K562 (cell line): ENCODE measurements around the gene SCN4B. TPM values are rescaled to one million over a fixed set of nuclear protein-coding genes. Genes with fewer than 3 reads are reported as not detected.

Experiments used
- ATAC-seq: fragments of 200-7000 bp; cut with Tn5 transposase; 3 replicates; pipeline ENCODE4 v1.9.1; 2020; ENCODE audit warnings: moderate library complexity
- BruUV-seq: library from RNA; stranded (reverse); fragments of 400-500 nt; replicated peaks from 2 replicates; lab custom pipeline; 2021; lab: Mats Ljungman, UMichigan
- CTCF ChIA-PET: fragments of 300-600 bp; formaldehyde crosslinking; extraction: SDS; loops from one replicate; lab custom pipeline; 2021; ENCODE audit warnings: low intra/inter-chr PET ratio; lab: Yijun Ruan, JAX
- POLR2A ChIA-PET: fragments of 300-600, 350-650 bp; sonication (Branson Sonifier 250); formaldehyde crosslinking; extraction: SDS; loops from one replicate; lab custom pipeline; 2021; ENCODE audit warnings: antibody characterized with exemption, inconsistent platforms; lab: Yijun Ruan, JAX
- DNase-seq, 4 experiments: peaks; one replicate each; pipeline versions ENCODE4 v3.0.0 to v3.0.0-alpha.2; 2011 to 2018; ENCODE audit warnings: low spot score in 3 of 4, mixed read lengths in 3 of 4; ENCODE audit errors: extremely low read depth in 1 of 4
- FAIRE-seq: peaks from 2 replicates; lab custom pipeline; 2011; peaks lifted over from hg19 to GRCh38; lab: Jason Lieb, UNC
- H2AFZ ChIP-seq: 2 replicates; pipeline ENCODE4 v1.6.0; 2011; ENCODE audit warnings: low read depth, low read length, control low read depth, inconsistent platforms
- H3K27ac ChIP-seq: fragments of 200-600 bp; 3 replicates; pipeline ENCODE4 v1.8.0; 2011; ENCODE audit warnings: low read depth, mild to moderate bottlenecking, control low read depth, inconsistent platforms, low read length, moderate library complexity, mixed read lengths; ENCODE audit errors: extremely low read depth
- H3K27me3 ChIP-seq, 2 experiments: fragments of 300-600 bp in 1 of 2; 2 replicates in 1 of 2; 3 replicates in 1 of 2; pipeline versions ENCODE4 v1.6.0 to v1.8.0; 2011; ENCODE audit warnings: inconsistent platforms in 2 of 2, low read length in 2 of 2, mild to moderate bottlenecking in 1 of 2, mixed read lengths in 1 of 2, moderate library complexity in 1 of 2; ENCODE audit not compliant: control insufficient read depth in 2 of 2, insufficient read depth in 2 of 2
- H3K36me3 ChIP-seq: fragments of 300-600 bp; 3 replicates; pipeline ENCODE4 v1.8.0; 2011; ENCODE audit warnings: mild to moderate bottlenecking, low read length, inconsistent platforms; ENCODE audit not compliant: control insufficient read depth, insufficient read depth
- H3K4me1 ChIP-seq, 2 experiments: fragments of 200-600 bp in 1 of 2; replicated peaks in 1 of 2; 2 replicates in 1 of 2; 3 replicates in 1 of 2; pipeline versions ENCODE4 v1.5.1 to v1.8.0; 2011; ENCODE audit warnings: inconsistent platforms in 2 of 2, low read length in 2 of 2, mild to moderate bottlenecking in 1 of 2, mixed read lengths in 1 of 2, moderate library complexity in 1 of 2; ENCODE audit not compliant: control insufficient read depth in 2 of 2, insufficient read depth in 2 of 2
- H3K4me2 ChIP-seq: 2 replicates; pipeline ENCODE4 v1.6.1; 2011; ENCODE audit warnings: low read length, control low read depth, inconsistent platforms, mixed read lengths; ENCODE audit not compliant: insufficient read depth
- H3K4me3 ChIP-seq: fragments of 200-600 bp; sonication (generic), shearing (Covaris generic); 2 replicates; pipeline ENCODE4 v1.5.1; 2016; ENCODE audit warnings: control low read depth, inconsistent platforms
- H3K79me2 ChIP-seq: fragments of 200-600 bp; 3 replicates; pipeline ENCODE4 v1.8.0; 2011; ENCODE audit warnings: low read length, inconsistent platforms; ENCODE audit not compliant: control insufficient read depth, insufficient read depth
- H3K9ac ChIP-seq, 2 experiments: 2 replicates each; pipeline versions ENCODE4 v1.6.0 to v1.6.1; 2011; ENCODE audit warnings: low read depth in 2 of 2, low read length in 2 of 2, control low read depth in 1 of 2, inconsistent platforms in 1 of 2, mild to moderate bottlenecking in 1 of 2, mixed read lengths in 1 of 2; ENCODE audit not compliant: insufficient read depth in 1 of 2
- H3K9me1 ChIP-seq: one replicate; pipeline ENCODE4 v1.6.0; 2011; ENCODE audit warnings: inconsistent platforms, mild to moderate bottlenecking, low read length, moderate library complexity; ENCODE audit not compliant: control insufficient read depth, insufficient read depth
- H3K9me3 ChIP-seq: replicated peaks from 2 replicates; pipeline ENCODE4 v1.5.1; 2011; ENCODE audit warnings: low read depth, low read length, inconsistent platforms; ENCODE audit not compliant: control insufficient read depth, insufficient read depth
- H4K20me1 ChIP-seq: replicated peaks from 2 replicates; pipeline ENCODE4 v1.6.1; 2011; ENCODE audit warnings: low read length, inconsistent platforms, mixed read lengths; ENCODE audit not compliant: control insufficient read depth, insufficient read depth
- CSDE1 ChIP-seq, 2 experiments: fragments of 450-650 bp; IDR thresholded peaks; 2 replicates each; pipeline ENCODE4 v1.6.1; 2016; ENCODE audit warnings: mild to moderate bottlenecking in 1 of 2
- KDM5B ChIP-seq: fragments of 200-600 bp; sonication (generic); IDR thresholded peaks from 2 replicates; pipeline ENCODE4 v1.6.1; 2012; ENCODE audit warnings: low read depth, mild to moderate bottlenecking, moderate library complexity, low read length, control low read depth, inconsistent platforms; ENCODE audit not compliant: insufficient replicate concordance
- PML ChIP-seq: IDR thresholded peaks from 2 replicates; pipeline ENCODE4 v1.6.1; 2012; ENCODE audit warnings: low read length, inconsistent platforms
- RBM22 ChIP-seq: fragments of 200-400 bp; formaldehyde crosslinking; IDR thresholded peaks from 2 replicates; pipeline ENCODE4 v1.6.1; 2018; ENCODE audit warnings: low read length, low read depth; ENCODE audit not compliant: poor library complexity, severe bottlenecking
- ZEB2 ChIP-seq: fragments of 450-650 bp; IDR thresholded peaks from 2 replicates; pipeline ENCODE4 v1.6.1; 2016
- ZNF263 ChIP-seq: sonication (generic); formaldehyde crosslinking; IDR thresholded peaks from 2 replicates; pipeline ENCODE4 v1.8.0; 2022; ENCODE audit warnings: mild to moderate bottlenecking, missing genetic modification reagents, borderline replicate concordance
- ZNF324 ChIP-seq: fragments of 250-450 bp; sonication (Bioruptor Pico); IDR thresholded peaks from 2 replicates; pipeline ENCODE4 v1.4.0; 2020; ENCODE audit warnings: mild to moderate bottlenecking
- WGBS: fragments of 100-300 bp; shearing (Covaris generic); methylation state at CpG from one replicate; pipeline ENCODE4 v1.1.6; 2016; ENCODE audit warnings: low coverage, mixed read lengths; ENCODE audit not compliant: insufficient coverage; ENCODE audit errors: missing lambda C conversion rate; 5-methylcytosine and 5-hydroxymethylcytosine counted together
- in situ Hi-C: fragments of 300-500 bp; cut with MboI; formaldehyde crosslinking; loops from 4 replicates; pipeline ENCODE4 v1.15.0; 2018; ENCODE audit warnings: inconsistent platforms, mixed read lengths
- intact Hi-C: fragments of 100-400 bp; cut with micrococcal nuclease; formaldehyde crosslinking; loops from 2 replicates; pipeline ENCODE4 v1.14.2; 2022
- polyA plus RNA-seq, 8 experiments: library from polyadenylated mRNA; depleted of rRNA in 4 of 8; stranded (reverse) in 5 of 8; unstranded in 3 of 8; fragments of >200 nt; fragmentation: Nextera tagmentation in 2 of 8; fragmentation: Illumina TruSeq in 1 of 8; extraction: Ambion mirVana in 2 of 8; extraction: Trizol in 1 of 8; gene quantifications; 2 replicates each; pipeline versions ENCODE4 v1.2.1 to v1.2.3, GENCODE V29; 2011 to 2014; ENCODE audit warnings: inconsistent platforms in 1 of 8, missing spikeins in 1 of 8
- total RNA-seq, 7 experiments: library from RNA; depleted of rRNA in 6 of 7; stranded (reverse); fragments of >200 nt in 6 of 7; fragmentation: Illumina TruSeq in 2 of 7; extraction: Trizol in 2 of 7; gene quantifications; 2 replicates each; pipeline versions ENCODE4 v1.2.1 to v1.2.3, GENCODE V29; 2011 to 2021; ENCODE audit warnings: low replicate concordance in 1 of 7
- TF ChIP-seq, protein P1 (sequence below), 3 experiments: IDR thresholded peaks in 2 of 3; conservative IDR thresholded peaks in 1 of 3; 2 replicates each; pipeline ENCODE4 v1.5.1; 2011 to 2012; ENCODE audit warnings: low read length in 3 of 3, mild to moderate bottlenecking in 3 of 3, control low read depth in 2 of 3, improper control_type of control experiment in 1 of 3, inconsistent platforms in 1 of 3, low read depth in 1 of 3, mixed read lengths in 1 of 3, moderate library complexity in 1 of 3; ENCODE audit not compliant: insufficient read depth in 2 of 3
- TF ChIP-seq, protein P2 (sequence below), 2 experiments: fragments of 450-650 bp in 1 of 2; sonication (generic) in 1 of 2; formaldehyde crosslinking in 1 of 2; IDR thresholded peaks in 1 of 2; conservative IDR thresholded peaks in 1 of 2; 2 replicates each; pipeline versions ENCODE4 v1.6.1 to v1.8.1; 2016 to 2023; ENCODE audit warnings: mild to moderate bottlenecking in 2 of 2, moderate library complexity in 2 of 2, inconsistent platforms in 1 of 2, missing genetic modification reagents in 1 of 2
- TF ChIP-seq, protein P3 (sequence below), 2 experiments: fragments of 250-450 bp in 1 of 2; fragments of 450-650 bp in 1 of 2; sonication (Bioruptor Pico) in 1 of 2; IDR thresholded peaks; 2 replicates each; pipeline versions ENCODE4 v1.6.1 to v1.8.0; 2016 to 2021; ENCODE audit warnings: mild to moderate bottlenecking in 2 of 2, moderate library complexity in 2 of 2, missing compliant biosample characterization in 1 of 2, missing genetic modification characterization in 1 of 2
- TF ChIP-seq, protein P4 (sequence below): sonication (generic); formaldehyde crosslinking; IDR thresholded peaks from 2 replicates; pipeline ENCODE4 v1.8.0; 2022; ENCODE audit warnings: mild to moderate bottlenecking, missing genetic modification reagents

Gene SCN4B
- total and polyA plus RNA-seq, 9 of the 15 experiments (the other 6 are each of a cell fraction or from before 2014, with no cell fraction given), result 0.03 TPM; not detected in 8

DNA sequence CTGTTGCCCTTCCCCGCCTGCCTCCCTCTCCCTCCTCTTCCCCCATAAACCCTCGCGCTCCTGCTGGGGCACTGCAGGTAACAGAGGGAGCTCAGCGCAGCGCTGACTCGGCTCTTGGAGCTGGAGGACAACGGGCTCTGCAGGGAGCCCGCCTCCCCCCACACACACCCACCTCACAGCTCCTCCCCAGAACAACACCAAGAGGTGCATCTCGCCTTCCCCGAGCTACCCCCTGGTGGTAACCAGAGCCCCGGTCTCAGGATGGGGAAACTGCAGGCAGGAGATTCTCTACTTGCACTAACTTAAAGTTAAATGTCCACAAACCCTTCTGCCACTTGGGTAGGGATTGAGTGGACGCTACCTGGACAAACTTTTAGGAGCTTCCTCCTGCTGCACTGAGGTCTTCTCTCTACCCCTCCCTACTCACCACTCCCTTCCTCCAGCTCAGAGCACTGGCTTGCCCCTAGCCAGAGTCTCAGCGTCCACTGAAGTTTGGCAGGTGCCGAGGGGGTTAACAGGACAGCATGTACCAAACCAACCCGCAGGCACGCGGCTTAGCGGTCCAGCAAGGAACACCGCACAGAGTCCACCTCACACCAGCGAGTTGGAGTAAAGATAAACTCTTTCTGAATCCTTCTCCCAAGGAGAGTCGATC, 4.0 kb upstream of the SCN4B start:
- DNase-seq (peak; percentile 19 to 53 (median 46)), ATAC-seq (peak; percentile 61), FAIRE-seq (no peak)
- Histone ChIP-seq H3K9me3 (no peaks in the 10 kb centered on the region), H3K27ac (no peak overlapping the region), H3K79me2 (no peaks in the 10 kb centered on the region), H4K20me1 (0 out of 2 replicates have a peak, but pooled peaks cover 4% of the 10 kb centered on the region), H3K4me2 (no peak overlapping the region), H3K4me3 (no peak overlapping the region), H3K27me3 (peaks cover 50 to 96% of the 10 kb centered on the region in 2 experiments), H3K9me1 (no peaks in the 10 kb centered on the region), H3K36me3 (no peaks in the 10 kb centered on the region), H3K9ac (no peak overlapping the region), H2AFZ (no peak overlapping the region), H3K4me1 (peaks cover 0 to 16% of the 10 kb centered on the region in 2 experiments; a peak in 2 of 5 replicates)
- BruUV-seq, result no TSS peak
- ChIA-PET CTCF (no interaction called here), POLR2A (interaction anchor here (0.6 to 1.8 kb wide), 5 partner anchors 8 to 540 kb away, joined by 3 to 7 read pairs (median 4); no protein-coding TSS in a partner anchor)
- in situ Hi-C loops (no loop called here), intact Hi-C loops (no loop called here)
- WGBS, result 1% methylated on average over 18 of the region's 21 CpGs
- TF ChIP-seq, protein P1, sequence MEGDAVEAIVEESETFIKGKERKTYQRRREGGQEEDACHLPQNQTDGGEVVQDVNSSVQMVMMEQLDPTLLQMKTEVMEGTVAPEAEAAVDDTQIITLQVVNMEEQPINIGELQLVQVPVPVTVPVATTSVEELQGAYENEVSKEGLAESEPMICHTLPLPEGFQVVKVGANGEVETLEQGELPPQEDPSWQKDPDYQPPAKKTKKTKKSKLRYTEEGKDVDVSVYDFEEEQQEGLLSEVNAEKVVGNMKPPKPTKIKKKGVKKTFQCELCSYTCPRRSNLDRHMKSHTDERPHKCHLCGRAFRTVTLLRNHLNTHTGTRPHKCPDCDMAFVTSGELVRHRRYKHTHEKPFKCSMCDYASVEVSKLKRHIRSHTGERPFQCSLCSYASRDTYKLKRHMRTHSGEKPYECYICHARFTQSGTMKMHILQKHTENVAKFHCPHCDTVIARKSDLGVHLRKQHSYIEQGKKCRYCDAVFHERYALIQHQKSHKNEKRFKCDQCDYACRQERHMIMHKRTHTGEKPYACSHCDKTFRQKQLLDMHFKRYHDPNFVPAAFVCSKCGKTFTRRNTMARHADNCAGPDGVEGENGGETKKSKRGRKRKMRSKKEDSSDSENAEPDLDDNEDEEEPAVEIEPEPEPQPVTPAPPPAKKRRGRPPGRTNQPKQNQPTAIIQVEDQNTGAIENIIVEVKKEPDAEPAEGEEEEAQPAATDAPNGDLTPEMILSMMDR (IDR thresholded peaks at IDR 0.05 in 2 of 3, conservative IDR thresholded peaks at IDR 0.05 in 1 of 3; ENCODE audit: insufficient read depth in 2 of 3, low read depth in 1 of 3, low read length in 3 of 3), result 0 out of 6 replicates have a peak, but pooled peaks of 1 of the 3 experiments have one; percentile 3
- TF ChIP-seq ZNF324 (CRISPR knock-in tag) (no peak), ZNF263 (CRISPR knock-in tag) (peak; percentile 12; the same call in 1 of the 2 replicates), PML (no peak), ZEB2 (no peak), KDM5B (no peak), RBM22 (no peak), CSDE1 (IDR thresholded peaks at IDR 0.05) (no peak)
- TF ChIP-seq, protein P2, sequence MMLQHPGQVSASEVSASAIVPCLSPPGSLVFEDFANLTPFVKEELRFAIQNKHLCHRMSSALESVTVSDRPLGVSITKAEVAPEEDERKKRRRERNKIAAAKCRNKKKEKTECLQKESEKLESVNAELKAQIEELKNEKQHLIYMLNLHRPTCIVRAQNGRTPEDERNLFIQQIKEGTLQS (IDR thresholded peaks at IDR 0.05), result no peak
- TF ChIP-seq, protein P2 (CRISPR knock-in tag; conservative IDR thresholded peaks at IDR 0.05), result no peak
- TF ChIP-seq, protein P3, sequence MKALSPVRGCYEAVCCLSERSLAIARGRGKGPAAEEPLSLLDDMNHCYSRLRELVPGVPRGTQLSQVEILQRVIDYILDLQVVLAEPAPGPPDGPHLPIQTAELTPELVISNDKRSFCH (CRISPR knock-in tag; IDR thresholded peaks at IDR 0.05), result no peak
- TF ChIP-seq, protein P3 (tag; IDR thresholded peaks at IDR 0.05), result no peak
- TF ChIP-seq, protein P4, sequence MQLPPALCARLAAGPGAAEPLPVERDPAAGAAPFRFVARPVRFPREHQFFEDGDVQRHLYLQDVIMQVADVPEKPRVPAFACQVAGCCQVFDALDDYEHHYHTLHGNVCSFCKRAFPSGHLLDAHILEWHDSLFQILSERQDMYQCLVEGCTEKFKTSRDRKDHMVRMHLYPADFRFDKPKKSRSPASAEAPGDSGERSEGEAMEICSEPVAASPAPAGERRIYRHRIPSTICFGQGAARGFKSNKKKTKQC (CRISPR knock-in tag), result no peak
- TF ChIP-seq, all 486 proteins: peak for 2
